ENCODE measurements around the gene TCF7L1. TPM values are rescaled to one million over a fixed set of nuclear protein-coding genes. Genes with fewer than 3 reads are reported as not detected.
A peak's percentile ranks its signal among the peaks of the same experiment; 100 is the strongest.

Gene TCF7L1
- total RNA-seq = 13.2 and 17.4 TPM in 2 replicates
- polyA plus RNA-seq = 8.5 and 9.6 TPM in 2 replicates
- polyA plus RNA-seq (2011; cell fraction: cytosol; rRNA removed) = 5.8 and 6.6 TPM in 2 replicates
- polyA plus RNA-seq (2011; cell fraction: nucleus; rRNA removed) = 14.6 and 18.0 TPM in 2 replicates
- 20.3 and 32.1 TPM in 2 replicates for polyA plus RNA-seq (2012)
- 6.4 and 7.3 TPM in 2 replicates for polyA minus RNA-seq
- not detected for polyA minus RNA-seq (2011; cell fraction: cytosol; rRNA and poly(A)+ RNA removed)
- polyA minus RNA-seq (2011; cell fraction: nucleus; rRNA and poly(A)+ RNA removed) = 11.3 and 15.2 TPM in 2 replicates
- percentile 65 among the genes with signal in this experiment for Bru-seq, nascent RNA
- percentile 75 among the genes with signal in this experiment for BruChase-seq, experiment 1, labeled RNA remaining after a 6-hour chase
- percentile 67 among the genes with signal in this experiment for BruChase-seq, experiment 2, labeled RNA remaining after a 2-hour chase
- long read RNA-seq, transcript TCF7L1-201 (12 exons, 2,968 nt) = major isoform, 11 of 23 reads
- long read RNA-seq, partial matches to known transcripts = 7 of 23 reads
- long read RNA-seq, other reads (novel, unspliced or antisense) = 5 of 23 reads

DNA sequence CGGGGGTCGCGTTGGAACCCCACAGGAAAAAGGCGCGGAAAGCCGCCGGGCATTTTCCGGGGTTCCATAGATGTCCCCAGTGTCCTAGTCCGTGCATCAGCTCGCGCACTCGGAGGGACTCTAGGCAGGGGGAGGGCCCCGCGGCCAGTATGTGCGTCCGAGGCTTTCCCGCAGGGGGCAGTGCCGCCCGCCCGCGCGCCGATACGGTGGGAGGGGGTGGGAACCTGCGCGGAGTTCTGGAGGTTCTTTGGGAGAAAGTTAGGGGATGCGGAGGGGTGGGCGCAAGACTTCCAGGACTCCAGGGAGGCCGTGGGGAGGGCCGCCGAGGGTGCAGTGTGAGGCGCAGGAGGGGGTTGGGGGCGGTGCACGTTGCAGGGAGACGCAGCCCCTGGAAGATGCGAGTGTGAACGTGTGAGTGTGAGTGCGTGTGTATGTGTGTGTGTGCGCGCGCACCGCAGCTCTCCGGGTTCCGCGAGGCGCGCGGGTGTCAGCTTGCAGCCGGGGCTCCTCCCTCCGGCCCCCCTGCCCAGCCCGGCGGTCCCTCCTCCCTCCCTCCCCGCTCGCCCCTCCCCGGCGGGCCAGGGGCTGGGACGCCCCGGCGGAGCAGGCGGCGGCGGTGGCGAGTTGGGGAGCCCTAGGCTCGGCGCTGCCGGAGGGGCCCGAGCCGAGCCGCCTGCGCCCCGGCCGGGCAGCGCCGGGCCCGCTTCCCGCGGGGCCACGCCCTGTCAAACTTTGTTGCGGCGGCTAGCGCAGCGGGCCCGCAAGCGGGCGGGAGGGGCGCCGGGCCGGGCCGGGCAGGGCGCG, at the start of gene TCF7L1:
Gene TCF7L1 (plus strand): TSS at position 559 of the 804 bp plus-strand sequence. CDS start 293 bp downstream, outside the sequence.
- peak; percentile 91 for DNase-seq (ENCODE audit: low read depth, low spot score)
- TF ChIP-seq POLR2A (IDR thresholded peaks at IDR 0.05; ENCODE audit: low read depth, low read length) (peak; percentile 36), POLR2AphosphoS5 (IDR thresholded peaks at IDR 0.05; ENCODE audit: insufficient read depth, low read depth, low read length) (no peak)
- TF ChIP-seq, protein P1, sequence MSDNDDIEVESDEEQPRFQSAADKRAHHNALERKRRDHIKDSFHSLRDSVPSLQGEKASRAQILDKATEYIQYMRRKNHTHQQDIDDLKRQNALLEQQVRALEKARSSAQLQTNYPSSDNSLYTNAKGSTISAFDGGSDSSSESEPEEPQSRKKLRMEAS (IDR thresholded peaks at IDR 0.05; ENCODE audit: insufficient read depth, insufficient read length) = no peak
- TF ChIP-seq, protein P2, sequence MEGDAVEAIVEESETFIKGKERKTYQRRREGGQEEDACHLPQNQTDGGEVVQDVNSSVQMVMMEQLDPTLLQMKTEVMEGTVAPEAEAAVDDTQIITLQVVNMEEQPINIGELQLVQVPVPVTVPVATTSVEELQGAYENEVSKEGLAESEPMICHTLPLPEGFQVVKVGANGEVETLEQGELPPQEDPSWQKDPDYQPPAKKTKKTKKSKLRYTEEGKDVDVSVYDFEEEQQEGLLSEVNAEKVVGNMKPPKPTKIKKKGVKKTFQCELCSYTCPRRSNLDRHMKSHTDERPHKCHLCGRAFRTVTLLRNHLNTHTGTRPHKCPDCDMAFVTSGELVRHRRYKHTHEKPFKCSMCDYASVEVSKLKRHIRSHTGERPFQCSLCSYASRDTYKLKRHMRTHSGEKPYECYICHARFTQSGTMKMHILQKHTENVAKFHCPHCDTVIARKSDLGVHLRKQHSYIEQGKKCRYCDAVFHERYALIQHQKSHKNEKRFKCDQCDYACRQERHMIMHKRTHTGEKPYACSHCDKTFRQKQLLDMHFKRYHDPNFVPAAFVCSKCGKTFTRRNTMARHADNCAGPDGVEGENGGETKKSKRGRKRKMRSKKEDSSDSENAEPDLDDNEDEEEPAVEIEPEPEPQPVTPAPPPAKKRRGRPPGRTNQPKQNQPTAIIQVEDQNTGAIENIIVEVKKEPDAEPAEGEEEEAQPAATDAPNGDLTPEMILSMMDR (IDR thresholded peaks at IDR 0.05; ENCODE audit: extremely low read depth in 1 of 2, insufficient read depth in 1 of 2, low read depth in 1 of 2, low read length in 2 of 2) = peak; percentile 82 to 91
- H4K20me1 ChIP-seq (replicated peaks; ENCODE audit: control insufficient read depth, extremely low read depth, insufficient read depth, low read length) = no peaks in the 10 kb centered on the region
- H3K36me3 ChIP-seq (ENCODE audit: control insufficient read depth in 2 of 2, extremely low read depth in 1 of 2, insufficient read depth in 2 of 2, low read length in 2 of 2) = no peaks in the 10 kb centered on the region
- peak within 1 kb of the TSS; percentile 74 to 95 (median 79) for H3K4me3 ChIP-seq (replicated peaks in 1 of 3; ENCODE audit: insufficient read depth in 1 of 3, low read depth in 1 of 3, low read length in 3 of 3)
- peak within 1 kb of the TSS; percentile 97 for H2AFZ ChIP-seq (ENCODE audit: low read depth, low read length)
- H3K27me3 ChIP-seq (ENCODE audit: control insufficient read depth in 2 of 2, insufficient read depth in 2 of 2, low read length in 2 of 2) = peaks cover 3 to 6% of the 10 kb centered on the region in 2 experiments
- H3K9me3 ChIP-seq (replicated peaks; ENCODE audit: control insufficient read depth, insufficient read depth, low read length) = no peaks in the 10 kb centered on the region
- peak; percentile 76 for FAIRE-seq
- peak within 1 kb of the TSS; percentile 57 for H3K9ac ChIP-seq (replicated peaks; ENCODE audit: extremely low read depth, insufficient read depth, low read length)
- no peak within 1 kb of the TSS for H3K27ac ChIP-seq (ENCODE audit: insufficient read depth, low read depth, low read length)
- ChIA-PET POLR2A (interaction anchor here (0.6 kb wide), 1 partner anchor 10 kb away, joined by 6 read pairs; no protein-coding TSS in a partner anchor), CTCF (interaction anchor here (0.6 to 5.8 kb wide), 37 partner anchors 9 to 419 kb away, joined by 3 to 139 read pairs (median 4); no protein-coding TSS in a partner anchor)
- H3K9me1 ChIP-seq (replicated peaks; ENCODE audit: control insufficient read depth, extremely low read depth, insufficient read depth, low read length) = no peaks in the 10 kb centered on the region
- H3K79me2 ChIP-seq (ENCODE audit: control insufficient read depth, insufficient read depth, low read length) = peaks cover 2% of the 10 kb centered on the region
- no TSS peak for BruUV-seq (replicated peaks)
- H3K4me1 ChIP-seq (ENCODE audit: control insufficient read depth, extremely low read depth, insufficient read depth, low read length) = peaks cover 13% of the 10 kb centered on the region
- H3K4me2 ChIP-seq (ENCODE audit: insufficient read depth, low read length) = peak within 1 kb of the TSS; percentile 92
- dilution Hi-C loops (cut with MboI; ENCODE audit: extremely low pct_ligation_motif_present, low sequenced_read_pairs) (no loop called here), intact Hi-C loops (cut with micrococcal nuclease) (loop anchor here (1.0 to 2.0 kb wide), 6 partner anchors 46 to 167 kb away; no protein-coding TSS in a partner anchor)

Data from endothelial cell of umbilical vein (primary cell).